Activated CD4-positive, alpha-beta T cell treated with anti-CD3 and anti-CD28 coated beads, Interleukin-2, amount 50 U/mL, for 24 hours (primary cell): Measurements from ENCODE around the gene ABCB11.
A peak's percentile ranks its signal among the peaks of the same experiment; 100 is the strongest.
"Not testable (repeated sequence)": the region's sequence is repeated elsewhere in the genome, so short reads cannot be mapped to it uniquely, and the experiment has no call there.

Experiments used
- DNase-seq, 2 donors: peaks; one replicate each; pipeline ENCODE4 v3.0.0-alpha.2; 2020; ENCODE audit warnings: low read depth in 1 of 2, low spot score in 1 of 2

The ABCB11 gene

DNA sequence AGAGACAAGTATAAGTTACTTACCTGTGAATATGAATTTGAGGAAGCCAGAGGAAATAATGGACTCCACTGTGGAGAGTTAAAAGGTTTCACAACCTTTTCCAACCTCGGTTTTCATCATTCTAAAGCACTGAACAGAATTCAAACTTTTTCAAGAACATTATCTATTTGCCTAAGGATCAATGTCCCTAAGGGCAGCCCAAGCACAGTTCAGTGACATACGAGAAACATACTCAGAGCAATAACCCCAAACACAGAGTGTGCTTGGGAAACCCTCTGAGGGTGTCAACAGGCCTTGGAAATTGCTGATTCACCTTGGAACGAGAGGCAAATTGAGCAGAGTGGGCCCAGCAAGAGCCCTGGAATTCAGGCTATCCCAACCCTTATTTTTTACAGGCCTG is at the start of gene ABCB11:
TSS of gene ABCB11 (minus strand) at position 123 of the 400 bp plus-strand sequence. CDS start 13,199 bp downstream, outside the sequence.
- no peak for DNase-seq

DNA sequence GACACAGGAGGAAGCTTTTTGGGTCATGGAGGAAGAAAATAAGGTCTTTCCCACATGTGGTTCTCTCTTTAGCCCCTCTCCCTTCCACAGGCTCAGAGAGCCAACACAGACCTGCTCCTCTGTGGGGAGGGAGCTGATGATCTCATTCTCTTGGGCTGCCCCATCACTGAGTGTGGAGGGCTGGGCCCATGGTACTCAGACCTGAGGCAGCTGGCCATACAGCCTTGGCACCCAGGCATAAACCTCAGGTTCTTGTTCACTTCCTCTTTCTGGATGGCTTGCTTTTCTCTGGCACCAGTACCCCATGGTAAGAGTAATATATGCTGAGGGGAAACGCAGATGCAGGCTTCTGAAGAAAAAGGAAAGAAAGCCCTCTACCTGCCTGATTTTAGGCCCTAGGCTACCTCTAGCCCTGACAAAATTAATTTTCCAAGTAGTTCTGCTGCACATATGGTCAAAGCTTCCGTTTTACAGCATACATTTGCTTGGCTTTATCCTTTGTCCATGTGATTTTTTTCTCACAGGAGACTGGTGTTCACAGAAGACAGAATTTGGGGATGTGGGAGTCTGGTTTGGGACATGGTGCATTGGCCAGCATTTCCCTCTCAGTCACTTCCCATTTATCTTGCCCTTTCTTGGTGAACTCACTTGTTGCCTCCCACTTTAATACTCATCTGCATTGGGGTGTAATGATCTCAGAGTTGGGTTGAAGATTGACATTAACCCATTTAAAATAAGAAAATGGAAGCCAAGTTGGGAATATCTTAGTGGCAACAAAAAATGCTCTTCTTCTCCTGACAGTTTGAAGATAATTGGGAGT is 49.3 kb upstream of the ABCB11 start:
- DNase-seq: no peak

DNA sequence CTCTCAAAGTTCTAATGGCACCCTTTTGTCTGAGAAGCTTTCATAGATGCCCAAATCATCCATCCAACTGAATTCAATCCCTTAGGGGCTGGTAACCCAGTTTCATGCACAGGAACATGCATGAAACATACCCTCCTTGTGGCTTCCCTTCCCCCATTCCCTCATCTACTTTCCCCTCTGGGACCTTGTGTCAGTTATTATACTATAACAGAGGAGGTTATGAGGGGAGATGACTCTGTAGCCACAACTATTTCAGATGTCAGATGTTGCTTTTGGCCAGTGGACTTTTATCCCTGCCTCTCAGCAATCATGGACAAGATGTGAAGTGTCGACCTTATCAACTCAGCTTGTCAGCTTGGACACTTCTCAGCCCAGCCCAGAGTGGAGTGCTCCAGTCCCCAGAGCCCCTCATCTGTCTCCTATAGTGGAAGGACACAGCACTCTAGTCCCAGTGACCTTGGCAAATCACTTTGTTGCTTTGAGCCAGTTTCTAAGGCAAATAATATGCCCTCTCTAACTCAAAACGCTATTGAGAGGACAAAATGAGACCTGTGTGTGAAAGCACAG is 46.6 kb upstream of the ABCB11 start:
- no peak for DNase-seq

DNA sequence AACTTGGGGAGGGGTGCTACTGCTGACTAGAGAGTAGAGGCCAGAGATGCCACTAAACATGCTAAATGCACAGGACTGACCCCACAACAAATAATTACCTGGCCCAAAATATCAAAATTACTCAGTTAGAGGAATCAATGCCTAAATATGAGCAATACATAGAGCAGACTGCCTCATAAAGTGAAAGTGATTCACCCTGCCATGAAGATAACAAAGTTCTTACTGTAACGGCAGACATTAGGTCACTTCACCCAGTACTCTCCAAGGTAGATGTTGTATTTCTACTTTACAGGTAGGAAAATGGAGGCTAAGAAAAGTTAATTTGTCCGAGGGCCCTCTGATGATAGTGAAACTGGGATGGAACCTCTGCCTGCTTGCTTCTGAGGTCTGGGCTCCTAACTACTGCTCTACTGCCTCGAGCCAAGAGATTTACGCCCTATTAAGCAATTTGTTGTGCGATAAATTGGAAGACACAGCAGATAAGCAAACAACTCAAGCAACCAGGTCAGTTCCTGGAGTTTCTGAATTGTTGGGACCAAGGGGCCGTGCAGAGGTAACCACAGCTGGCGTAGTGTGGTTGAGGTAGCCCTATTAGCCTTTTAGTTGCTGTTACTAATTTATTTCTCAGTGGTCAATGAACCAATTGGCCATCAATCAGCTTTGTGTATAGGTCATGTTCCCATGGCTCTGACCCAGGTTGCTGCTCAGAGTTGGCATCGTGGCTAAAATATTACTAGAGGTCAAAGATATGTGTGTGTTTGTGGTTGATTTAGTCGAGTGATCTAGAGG is 43.0 kb upstream of the ABCB11 start:
- no peak for DNase-seq

GRCh38 chr2:169073211-169073962 is 42.3 kb upstream of the ABCB11 start:
- DNase-seq: no peak

- DNase-seq: no peak
These were observed 41.2 kb upstream of the ABCB11 start for GRCh38 chr2:169072163-169072925.

DNA sequence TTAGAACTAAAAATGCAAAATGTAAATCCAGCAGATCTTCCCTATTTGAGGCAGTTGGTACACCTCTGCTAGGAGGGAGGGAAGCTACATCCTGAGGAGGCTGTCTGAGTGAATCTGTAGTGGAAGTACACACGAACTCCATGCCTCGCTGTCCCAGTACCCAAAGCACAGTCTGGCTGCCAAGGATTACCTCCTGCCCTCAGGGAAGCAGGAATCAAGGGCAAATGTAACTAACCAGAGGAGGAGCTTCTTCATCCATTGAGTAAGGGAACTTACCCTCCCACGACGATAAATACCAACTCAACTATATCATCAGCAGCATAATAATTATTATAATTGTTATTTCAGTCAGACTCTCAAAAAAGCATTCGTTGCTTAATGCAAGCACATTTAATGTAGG is 40.3 kb upstream of the ABCB11 start:
- no peak for DNase-seq

DNA sequence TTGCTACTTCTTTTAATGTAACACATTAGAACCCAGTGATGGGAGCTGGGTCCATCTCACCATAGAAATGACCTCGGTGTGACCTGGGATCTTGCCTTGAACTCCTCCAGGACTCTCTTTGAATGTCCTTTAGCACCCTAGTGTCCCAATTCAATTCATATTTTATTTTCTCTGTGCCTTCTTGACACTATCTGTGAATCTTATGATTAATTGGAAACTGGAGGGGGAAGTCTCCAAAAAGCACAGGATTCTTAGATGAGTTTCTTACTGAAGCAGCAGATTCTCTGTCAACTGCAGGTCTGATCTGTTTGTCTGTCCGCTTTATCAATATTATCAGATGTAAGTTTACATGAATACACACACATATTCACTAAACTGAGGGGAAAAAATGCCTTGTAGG is 38.7 kb upstream of the ABCB11 start:
- no peak for DNase-seq

DNA sequence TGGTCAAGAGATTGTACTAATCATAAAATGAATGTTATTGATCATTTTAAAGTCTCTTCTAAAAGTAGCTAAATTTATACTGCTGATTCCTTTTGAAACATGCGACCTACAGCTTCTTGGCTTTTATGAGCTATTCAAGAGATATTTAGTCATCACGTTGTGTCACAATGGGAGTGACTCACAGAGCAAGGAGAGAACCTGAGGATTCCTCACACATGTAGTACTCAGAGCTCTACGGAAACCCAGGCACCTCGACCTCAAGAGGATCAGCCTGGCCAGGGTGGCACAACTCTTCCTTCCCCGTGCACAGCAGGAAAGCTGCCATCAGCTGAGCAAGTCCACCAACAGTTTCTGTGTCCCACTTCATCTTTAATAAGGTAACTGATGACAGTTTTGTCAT is 38.2 kb upstream of the ABCB11 start, which contains the start of gene DHRS9:
TSS of gene DHRS9 (plus strand) at position 223 of the 400 bp plus-strand sequence. CDS start 12,019 bp downstream, outside the sequence.
- DNase-seq: peak in 1 of 2 donors; percentile 3

DNA sequence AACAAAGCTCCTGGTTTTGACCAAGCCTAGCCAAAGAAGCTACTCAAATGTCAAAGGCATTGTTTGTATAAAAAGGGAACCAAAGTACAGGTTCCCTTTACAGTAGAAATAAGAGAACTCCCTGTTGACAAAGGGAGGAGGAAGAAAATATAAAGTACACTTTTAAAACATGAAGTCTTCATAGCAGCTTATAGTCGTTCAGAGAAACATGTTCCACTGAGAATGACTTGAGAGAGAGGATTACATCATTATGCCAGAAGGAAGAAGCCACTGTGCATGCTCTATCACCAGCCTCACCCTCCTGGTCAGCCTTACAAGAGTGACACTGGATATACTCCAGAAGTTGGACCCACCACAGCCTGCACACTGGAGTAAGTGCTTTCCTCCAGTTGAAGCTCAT is 35.8 kb upstream of the ABCB11 start:
- DNase-seq: no peak

DNA sequence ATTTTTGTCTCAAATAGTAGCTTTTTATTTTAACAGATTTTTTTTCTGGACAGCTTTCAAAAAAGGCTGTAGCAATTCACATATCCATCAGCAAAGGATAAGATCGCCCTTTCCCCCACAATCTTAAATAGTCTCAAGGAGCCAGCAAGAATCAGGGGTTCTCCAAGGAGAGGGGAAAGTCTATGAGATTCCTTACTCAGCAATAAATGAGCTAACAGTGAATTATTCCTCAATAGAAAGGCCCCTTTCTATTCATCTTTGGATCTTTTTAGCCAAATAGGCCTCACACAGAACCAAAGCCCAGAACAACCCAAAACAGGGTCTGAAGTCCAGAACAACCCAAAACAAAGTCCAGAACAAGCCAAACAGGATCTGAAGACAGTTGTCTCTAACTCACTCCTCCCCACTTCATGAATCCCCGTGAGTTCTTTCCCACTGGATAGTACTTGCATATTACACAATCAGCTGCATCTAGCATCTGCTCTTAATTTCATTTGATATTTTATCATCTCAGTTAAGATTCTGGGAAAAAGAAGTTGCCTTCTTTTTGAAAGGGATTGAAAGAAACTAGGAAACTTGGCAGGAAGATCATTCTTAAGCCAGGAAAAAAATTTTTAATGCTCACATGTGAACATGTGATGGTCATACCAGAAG is 34.9 kb upstream of the ABCB11 start:
- no peak for DNase-seq

DNA sequence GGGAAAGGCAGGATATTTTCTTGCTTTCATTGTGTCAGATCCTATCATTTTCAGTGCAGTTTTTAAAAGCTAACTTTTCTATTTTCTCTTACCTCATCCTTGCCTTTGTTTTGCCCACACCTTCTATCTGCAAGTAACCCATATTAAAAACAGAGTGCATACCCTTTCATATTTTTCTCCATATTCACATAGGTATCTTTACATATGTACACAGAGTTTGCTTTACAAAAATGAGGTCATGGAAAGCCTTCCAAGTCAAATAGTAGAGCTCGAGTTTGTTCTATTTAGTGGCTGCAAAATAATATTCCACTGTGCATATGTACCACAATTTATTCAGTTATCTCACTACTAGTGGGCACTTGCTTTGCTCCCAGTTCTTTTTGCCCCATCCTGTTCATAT is 34.3 kb upstream of the ABCB11 start:
- DNase-seq: no peak

GRCh38 chr2:169064199-169064598 is 33.1 kb upstream of the ABCB11 start:
- DNase-seq: not testable (repeated sequence)

- DNase-seq: not testable (repeated sequence)
These were observed 23.5 kb upstream of the ABCB11 start for GRCh38 chr2:169054575-169054974.

DNA sequence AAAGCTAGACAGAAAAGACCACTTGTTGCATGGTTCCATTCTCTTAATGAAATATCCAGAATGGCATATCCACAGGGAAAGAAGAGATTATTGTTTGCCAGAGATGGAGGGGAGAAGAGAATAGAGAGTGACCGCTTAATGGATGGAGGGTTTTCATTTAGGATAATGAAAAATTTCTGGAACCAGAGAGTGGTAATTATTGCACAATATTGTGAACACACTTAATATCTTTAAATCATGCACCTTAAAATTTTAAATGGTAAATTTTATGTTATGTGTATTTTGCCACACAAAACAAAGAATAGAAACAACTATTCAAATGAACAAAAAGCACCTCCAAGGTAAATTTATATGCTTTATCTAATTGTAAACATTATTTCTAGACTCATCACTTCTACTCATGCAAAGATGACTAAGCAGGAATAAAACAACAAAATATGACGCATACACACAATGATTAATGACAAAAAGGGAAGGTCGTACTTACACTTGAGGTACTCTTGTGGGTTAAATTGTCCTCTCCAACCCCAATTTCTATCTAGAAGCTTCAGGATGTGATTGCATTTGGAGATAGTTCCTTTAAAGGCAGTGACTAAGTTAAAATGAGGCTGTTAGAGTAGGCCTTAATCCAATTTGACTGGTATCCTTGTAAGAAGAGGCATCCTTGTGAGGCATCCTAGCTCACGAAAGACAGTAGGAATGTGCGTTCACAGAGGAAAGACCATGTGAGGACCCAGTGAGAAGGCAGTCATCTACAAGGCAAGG is 19.5 kb upstream of the ABCB11 start:
- no peak for DNase-seq

- DNase-seq: no peak
These were observed 18.0 kb upstream of the ABCB11 start for GRCh38 chr2:169049142-169049541.

- no peak for DNase-seq
These were observed 16.4 kb upstream of the ABCB11 start for GRCh38 chr2:169047256-169048250.
